ENCODE measurements around the gene GMFB. TPM values are rescaled to one million over a fixed set of nuclear protein-coding genes. Genes with fewer than 3 reads are reported as not detected.
A peak's percentile ranks its signal among the peaks of the same experiment; 100 is the strongest.

GMFB gene
- total RNA-seq, 1 donor, result 98.8 TPM

- H3K79me2 ChIP-seq (ENCODE audit: insufficient read depth, low read length), result peaks cover 16% of the 10 kb centered on the region
- H3K4me1 ChIP-seq (ENCODE audit: insufficient read depth, low read length), result peaks cover 7% of the 10 kb centered on the region
- no peaks in the 10 kb centered on the region for H3K27me3 ChIP-seq (ENCODE audit: insufficient read depth, low read length)
- no peak overlapping the region for H3K4me2 ChIP-seq (ENCODE audit: insufficient read depth, low read length)
- peak overlapping the region; percentile 13 for H3K27ac ChIP-seq (ENCODE audit: low read depth, low read length)
- no peaks in the 10 kb centered on the region for H3K9me3 ChIP-seq (ENCODE audit: low read depth, low read length)
- no peak overlapping the region for H2AFZ ChIP-seq (ENCODE audit: low read length)
- peaks cover 43% of the 10 kb centered on the region for H3K36me3 ChIP-seq (ENCODE audit: insufficient read depth, low read length)
- TF ChIP-seq CTCF (IDR thresholded peaks at IDR 0.05; ENCODE audit: extremely low read depth, low read depth, low read length), result no peak
- no peak for DNase-seq (ENCODE audit: insufficient read length, low spot score, missing footprints)
- no peak overlapping the region for H3K4me3 ChIP-seq (ENCODE audit: insufficient read depth, low read length)
- peaks cover 2% of the 10 kb centered on the region for H4K20me1 ChIP-seq (ENCODE audit: insufficient read depth, low read length)
Measured at GRCh38 chr14:54425068-54425467, 63.7 kb downstream of the GMFB start.

Other genes with a start within 250 kb of the GMFB start
- gene CDKN3, start 92.0 kb downstream of the GMFB start, total RNA-seq, result 7.6 and 8.5 TPM in 2 replicates
- 153 and 220 TPM in 2 replicates for gene CNIH1, start 47.6 kb downstream of the GMFB start, total RNA-seq
- gene CGRRF1, start 20.9 kb upstream of the GMFB start, total RNA-seq, result 15.9 and 17.4 TPM in 2 replicates
- 26.1 and 28.3 TPM in 2 replicates for gene SAMD4A, start 78.1 kb upstream of the GMFB start, total RNA-seq